ENCODE data around the gene ITPR2.

ITPR2 gene

GRCh38 chr12:26396402-26396801 is 436.6 kb downstream of the ITPR2 start:
- TF ChIP-seq, protein P1, sequence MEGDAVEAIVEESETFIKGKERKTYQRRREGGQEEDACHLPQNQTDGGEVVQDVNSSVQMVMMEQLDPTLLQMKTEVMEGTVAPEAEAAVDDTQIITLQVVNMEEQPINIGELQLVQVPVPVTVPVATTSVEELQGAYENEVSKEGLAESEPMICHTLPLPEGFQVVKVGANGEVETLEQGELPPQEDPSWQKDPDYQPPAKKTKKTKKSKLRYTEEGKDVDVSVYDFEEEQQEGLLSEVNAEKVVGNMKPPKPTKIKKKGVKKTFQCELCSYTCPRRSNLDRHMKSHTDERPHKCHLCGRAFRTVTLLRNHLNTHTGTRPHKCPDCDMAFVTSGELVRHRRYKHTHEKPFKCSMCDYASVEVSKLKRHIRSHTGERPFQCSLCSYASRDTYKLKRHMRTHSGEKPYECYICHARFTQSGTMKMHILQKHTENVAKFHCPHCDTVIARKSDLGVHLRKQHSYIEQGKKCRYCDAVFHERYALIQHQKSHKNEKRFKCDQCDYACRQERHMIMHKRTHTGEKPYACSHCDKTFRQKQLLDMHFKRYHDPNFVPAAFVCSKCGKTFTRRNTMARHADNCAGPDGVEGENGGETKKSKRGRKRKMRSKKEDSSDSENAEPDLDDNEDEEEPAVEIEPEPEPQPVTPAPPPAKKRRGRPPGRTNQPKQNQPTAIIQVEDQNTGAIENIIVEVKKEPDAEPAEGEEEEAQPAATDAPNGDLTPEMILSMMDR (conservative IDR thresholded peaks at IDR 0.05; ENCODE audit: control insufficient read depth, insufficient read depth, low read depth, low read length) = no peak
- no peak overlapping the region for H3K4me3 ChIP-seq (ENCODE audit: control insufficient read depth, low read depth, low read length)
- no peak for DNase-seq (ENCODE audit: low read depth)

DNA sequence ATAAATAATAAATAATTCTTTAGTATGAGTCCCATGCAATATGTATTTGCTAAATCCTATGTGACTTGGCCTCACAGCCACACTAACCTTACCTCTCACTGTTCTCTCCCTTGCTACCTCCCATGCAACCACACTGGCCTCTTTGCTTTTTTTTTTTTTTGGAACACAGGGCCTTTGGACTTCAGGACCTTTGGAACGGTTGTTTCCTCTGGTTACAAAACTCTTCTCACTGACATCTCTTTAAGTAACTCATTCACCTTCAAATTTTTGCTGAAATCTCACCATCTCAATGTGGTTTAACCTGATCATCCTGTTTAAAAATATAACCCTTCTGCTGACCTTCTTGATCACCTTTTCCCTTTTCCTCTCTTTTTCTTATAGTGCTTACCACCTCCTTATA is 443.7 kb downstream of the ITPR2 start:
- TF ChIP-seq, protein P1 (conservative IDR thresholded peaks at IDR 0.05; ENCODE audit: control insufficient read depth, insufficient read depth, low read depth, low read length) = no peak
- H3K4me3 ChIP-seq (ENCODE audit: control insufficient read depth, low read depth, low read length) = no peak overlapping the region
- DNase-seq (ENCODE audit: low read depth) = no peak

GRCh38 chr12:26384536-26384935 is 448.5 kb downstream of the ITPR2 start:
- TF ChIP-seq, protein P1 (conservative IDR thresholded peaks at IDR 0.05; ENCODE audit: control insufficient read depth, insufficient read depth, low read depth, low read length) = no peak
- DNase-seq (ENCODE audit: low read depth) = no peak
- H3K4me3 ChIP-seq (ENCODE audit: control insufficient read depth, low read depth, low read length) = no peak overlapping the region

DNA sequence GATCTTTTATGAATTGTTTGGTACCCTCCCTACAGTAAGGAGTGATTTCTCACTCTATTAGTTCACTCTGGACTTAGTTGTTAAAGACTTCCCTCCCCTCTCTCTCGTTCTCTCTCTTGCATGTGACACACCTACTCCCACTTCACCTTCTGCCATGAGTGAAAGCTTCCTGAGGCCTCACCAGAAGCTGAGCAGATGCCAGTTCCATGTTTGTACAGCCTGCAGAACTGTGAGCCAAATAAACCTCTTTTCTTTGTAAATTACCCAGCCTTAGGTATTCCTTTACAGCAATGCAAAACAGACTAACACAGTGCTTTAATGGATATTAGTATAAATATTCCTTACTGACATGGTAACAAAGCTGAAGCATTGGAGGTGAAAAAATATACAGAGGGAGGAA is 450.0 kb downstream of the ITPR2 start:
- no peak overlapping the region for H3K4me3 ChIP-seq (ENCODE audit: control insufficient read depth, low read depth, low read length)
- no peak for DNase-seq (ENCODE audit: low read depth)
- TF ChIP-seq, protein P1 (conservative IDR thresholded peaks at IDR 0.05; ENCODE audit: control insufficient read depth, insufficient read depth, low read depth, low read length) = no peak

GRCh38 chr12:26380897-26381296 is 452.1 kb downstream of the ITPR2 start:
- H3K4me3 ChIP-seq (ENCODE audit: control insufficient read depth, low read depth, low read length) = no peak overlapping the region
- no peak for DNase-seq (ENCODE audit: low read depth)
- TF ChIP-seq, protein P1 (conservative IDR thresholded peaks at IDR 0.05; ENCODE audit: control insufficient read depth, insufficient read depth, low read depth, low read length) = no peak

GRCh38 chr12:26379777-26380467 is 453.1 kb downstream of the ITPR2 start:
- no peak overlapping the region for H3K4me3 ChIP-seq (ENCODE audit: control insufficient read depth, low read depth, low read length)
- TF ChIP-seq, protein P1 (conservative IDR thresholded peaks at IDR 0.05; ENCODE audit: control insufficient read depth, insufficient read depth, low read depth, low read length) = no peak
- no peak for DNase-seq (ENCODE audit: low read depth)

Measured in fibroblast of mammary gland (primary cell).